GF-D8 (cell line): ENCODE data around the gene BCAS4.
"Not testable (repeated sequence)": the region's sequence is repeated elsewhere in the genome, so short reads cannot be mapped to it uniquely, and the experiment has no call there.

Experiments used
- DNase-seq: peaks from one replicate; lab custom pipeline; 2025; lab: John Stamatoyannopoulos, UW

The BCAS4 gene, protein sequence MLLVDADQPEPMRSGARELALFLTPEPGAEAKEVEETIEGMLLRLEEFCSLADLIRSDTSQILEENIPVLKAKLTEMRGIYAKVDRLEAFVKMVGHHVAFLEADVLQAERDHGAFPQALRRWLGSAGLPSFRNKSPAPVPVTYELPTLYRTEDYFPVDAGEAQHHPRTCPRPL

DNA sequence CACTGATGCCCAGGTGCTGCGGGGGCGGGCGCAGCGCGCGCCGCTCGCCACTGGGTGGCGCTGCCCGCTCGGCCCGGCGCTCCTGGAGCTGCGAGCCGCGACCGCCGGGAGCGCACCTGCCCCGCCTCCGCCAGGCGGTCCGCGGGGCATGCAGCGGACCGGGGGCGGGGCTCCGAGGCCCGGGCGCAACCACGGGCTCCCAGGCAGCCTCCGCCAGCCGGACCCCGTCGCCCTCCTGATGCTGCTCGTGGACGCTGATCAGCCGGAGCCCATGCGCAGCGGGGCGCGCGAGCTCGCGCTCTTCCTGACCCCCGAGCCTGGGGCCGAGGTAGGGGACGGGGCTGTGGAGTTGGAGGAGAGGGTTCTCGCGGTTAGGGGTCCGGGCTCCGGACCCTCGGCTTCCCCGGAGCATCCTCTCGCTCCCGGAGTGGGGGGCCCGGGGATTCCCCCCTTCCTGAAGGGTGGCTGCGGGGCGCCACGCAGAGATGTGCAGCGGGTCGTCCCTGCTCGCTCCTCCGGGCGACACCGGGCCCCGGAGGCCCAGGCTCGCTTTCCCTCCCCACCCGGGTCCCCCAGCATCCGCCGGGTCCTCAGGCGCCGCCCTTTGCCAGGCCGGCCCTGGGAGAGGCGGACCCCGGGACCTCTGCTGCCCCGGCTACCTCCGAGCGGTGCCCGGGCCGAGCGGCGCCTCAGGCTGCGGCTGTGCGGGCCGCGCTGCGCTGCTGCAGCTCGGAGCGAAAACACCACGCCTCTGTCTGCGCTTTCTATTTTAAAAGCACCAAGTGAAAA lies at the start of gene BCAS4:
Gene BCAS4, plus strand, starts transcription at position 216 of the 789 bp plus-strand sequence. Its CDS starts 23 bp downstream, at position 239.
- DNase-seq = no peak

DNA sequence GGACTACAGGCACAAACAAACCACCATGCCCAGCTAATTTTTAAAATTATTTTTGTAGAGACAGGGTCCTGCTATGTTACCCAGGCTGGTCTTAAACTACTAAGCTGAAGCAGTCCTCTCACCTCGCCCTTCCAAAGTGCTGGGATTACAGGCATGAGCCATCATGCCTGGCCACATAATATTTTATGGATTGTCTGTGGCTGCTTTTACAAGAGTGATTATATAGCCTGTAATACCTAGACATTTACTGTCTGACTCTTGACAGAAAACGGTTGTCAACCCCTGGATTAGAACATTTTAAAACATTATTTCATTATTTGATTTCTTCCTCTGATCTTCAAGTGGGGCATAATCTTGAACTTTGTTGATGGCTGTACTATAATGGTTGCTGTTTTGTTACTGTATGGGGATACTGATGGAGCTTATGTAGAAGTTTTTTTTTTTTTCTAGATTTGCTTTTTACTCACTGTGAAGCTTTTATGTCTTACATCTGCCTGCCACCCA lies 49.2 kb upstream of the BCAS4 start:
- DNase-seq = no peak

DNA sequence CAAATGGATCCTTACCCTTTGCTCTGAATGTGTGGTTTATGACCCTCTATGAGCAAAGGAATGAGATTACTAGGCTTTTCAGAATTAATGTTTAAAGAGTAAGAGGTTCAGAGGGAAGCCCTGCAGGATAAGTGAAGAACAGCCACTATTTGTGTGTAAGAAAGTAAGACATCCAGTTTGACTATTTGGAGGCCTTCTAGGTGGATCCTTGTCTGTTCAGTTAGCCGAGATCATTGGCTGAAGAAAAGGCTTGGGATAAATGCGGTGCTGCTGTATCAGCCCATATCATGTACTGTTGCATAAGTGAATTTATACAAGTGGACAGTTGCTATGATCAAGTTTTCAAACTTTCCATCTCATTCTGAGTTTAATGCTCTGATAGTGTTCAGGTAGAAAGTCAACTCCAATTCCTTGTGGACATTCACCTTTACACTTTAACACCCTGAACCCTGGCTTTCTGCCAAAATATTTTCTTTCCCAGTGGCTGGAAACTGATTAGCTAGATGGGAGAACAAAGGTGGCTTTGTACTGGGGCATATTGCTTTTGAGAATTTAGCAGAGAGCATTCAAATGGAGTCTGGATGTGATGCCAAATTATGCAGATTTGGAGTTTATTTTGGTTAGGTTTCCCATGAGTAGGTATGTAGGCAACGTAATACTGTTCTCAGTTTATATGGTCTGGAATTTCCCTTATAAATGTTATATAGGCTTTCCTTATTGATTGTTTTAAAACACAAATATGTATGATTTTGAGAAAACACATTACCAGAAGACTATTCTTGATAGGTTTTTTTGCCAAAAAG lies 48.5 kb upstream of the BCAS4 start:
- DNase-seq = no peak

DNA sequence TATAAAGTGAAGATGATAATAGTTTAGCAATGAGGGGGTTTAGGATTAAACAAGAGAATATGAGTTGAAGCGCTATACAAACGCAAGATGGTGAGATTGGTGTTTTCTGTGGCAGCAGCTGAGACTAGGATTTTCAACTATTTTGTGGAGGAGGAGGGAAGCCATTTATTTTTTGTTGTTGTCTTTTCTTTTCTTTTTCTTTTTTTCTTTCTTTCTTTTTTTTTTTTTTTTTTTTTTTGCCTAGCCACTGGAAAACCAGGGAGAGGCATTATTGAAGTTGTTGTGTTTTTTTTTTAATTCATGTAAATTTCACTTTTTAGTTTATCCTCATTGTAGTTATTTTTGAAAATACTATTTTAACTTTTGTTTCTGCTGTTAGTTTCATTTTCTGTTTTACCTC lies 47.6 kb upstream of the BCAS4 start:
- no peak for DNase-seq

DNA sequence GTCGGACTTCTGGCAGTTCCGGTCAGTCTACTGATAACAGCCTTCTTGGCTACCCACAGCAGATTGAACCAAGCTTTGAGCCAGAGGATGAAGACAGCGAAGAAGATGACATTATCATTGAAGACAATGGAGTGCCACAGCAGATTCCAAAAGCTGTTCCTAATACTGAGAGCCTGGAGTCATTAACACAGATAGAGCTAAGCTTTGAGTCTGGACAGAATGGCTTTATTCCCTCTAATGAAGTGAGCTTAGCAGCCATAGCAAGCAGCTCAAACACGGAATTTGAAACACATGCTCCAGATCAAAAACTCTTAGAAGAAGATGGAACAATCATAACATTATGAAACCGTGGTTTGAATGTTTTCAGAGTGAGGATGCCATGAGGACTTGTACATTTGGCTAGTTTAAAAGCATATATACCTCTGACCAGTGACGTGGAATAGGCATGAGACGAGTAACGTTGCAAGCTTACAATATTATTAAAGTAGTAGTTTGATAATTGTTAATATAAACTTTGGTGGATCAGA lies 44.7 kb upstream of the BCAS4 start:
- DNase-seq = no peak

DNA sequence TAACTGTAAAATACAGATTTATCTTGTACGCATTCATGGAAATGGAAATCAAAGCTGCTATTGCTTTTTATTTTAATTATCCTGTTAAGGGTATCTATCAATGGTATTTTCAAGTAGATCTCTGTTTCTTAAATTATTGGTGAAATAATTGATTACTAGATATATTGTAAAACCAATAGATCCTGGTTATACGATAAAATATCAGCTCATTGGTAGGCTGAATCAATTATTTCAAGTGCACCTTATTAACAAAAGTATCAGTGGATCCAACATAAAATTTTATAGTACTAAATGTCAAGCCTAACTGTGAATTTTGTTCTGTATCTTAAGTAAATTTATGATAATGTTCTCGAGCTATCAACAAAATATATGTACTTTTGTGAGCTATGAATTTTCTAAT lies 41.7 kb upstream of the BCAS4 start:
- no peak for DNase-seq

DNA sequence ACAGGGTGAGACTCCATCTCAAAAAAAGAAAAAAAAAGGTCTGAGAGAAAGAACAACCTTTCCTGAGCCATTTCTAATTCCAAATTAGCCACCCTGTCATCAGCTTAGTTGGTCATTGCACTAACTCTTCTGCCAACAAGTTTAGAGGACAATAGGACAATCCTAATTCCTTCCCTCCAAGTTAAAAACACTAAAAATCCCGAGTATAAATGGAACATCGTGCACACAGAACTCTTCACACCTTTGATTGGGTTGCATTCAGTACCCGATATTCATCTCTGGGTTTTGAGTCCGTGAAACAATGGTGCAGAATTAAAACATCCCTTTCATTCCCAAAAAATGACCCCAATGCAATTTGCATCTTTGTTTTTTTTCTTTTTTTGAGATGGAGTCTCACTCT lies 40.4 kb upstream of the BCAS4 start:
- DNase-seq = no peak

DNA sequence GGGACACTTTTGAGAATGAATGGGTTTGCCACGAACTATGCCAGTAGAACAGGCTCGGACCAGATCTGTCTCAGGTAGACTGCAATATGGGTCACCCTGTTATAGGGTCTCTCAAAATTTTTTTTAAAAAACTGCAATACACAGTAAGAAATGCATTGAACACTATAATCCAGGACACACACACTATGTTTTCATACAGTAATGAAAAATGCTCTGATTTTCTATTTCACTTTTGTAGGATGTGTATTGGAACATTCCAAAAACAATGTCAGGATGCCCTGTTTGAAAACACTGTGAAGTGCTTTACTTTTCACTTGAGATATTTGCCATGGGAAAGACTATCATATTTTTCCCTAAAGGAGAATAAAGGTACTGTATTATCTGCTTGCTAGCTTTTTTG lies 38.4 kb upstream of the BCAS4 start:
- DNase-seq = no peak

DNA sequence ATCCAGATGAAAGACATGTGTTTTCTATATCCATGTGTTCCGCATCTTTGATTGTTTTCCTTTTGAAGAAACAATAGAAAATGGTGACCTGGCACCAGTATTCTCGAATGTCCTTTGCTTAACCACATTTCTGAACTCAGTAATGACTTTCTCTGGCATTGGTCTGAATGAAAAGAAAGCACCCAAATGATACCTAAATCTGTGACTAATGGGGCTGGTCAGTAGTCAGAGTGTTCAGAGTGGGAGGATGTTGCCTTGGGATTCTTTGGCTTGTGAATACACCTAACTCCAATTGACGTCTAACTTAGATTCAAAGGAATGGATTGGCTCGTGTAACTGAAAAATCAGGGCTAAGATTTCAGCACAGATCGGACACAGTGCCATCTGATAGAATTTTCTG lies 36.4 kb upstream of the BCAS4 start:
- DNase-seq = no peak

DNA sequence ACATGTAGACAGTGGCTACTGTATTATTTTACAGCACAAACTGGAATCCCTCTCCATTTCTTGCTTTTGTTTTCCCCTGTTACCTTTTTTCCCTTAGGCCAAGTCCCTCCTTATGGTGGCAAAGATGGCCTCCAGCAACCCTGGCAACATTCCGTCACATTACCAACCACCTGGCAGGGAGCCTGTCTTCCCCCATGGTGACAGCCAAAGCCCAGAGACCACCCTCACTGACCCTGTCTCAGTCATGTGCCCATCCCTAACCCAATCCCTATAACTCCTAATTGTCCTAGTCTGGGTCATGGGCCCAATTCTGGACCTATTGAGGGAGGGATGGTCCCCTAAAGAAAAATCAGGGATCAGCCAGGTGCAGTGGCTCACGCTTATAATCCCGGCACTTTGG lies 35.9 kb upstream of the BCAS4 start:
- no peak for DNase-seq

DNA sequence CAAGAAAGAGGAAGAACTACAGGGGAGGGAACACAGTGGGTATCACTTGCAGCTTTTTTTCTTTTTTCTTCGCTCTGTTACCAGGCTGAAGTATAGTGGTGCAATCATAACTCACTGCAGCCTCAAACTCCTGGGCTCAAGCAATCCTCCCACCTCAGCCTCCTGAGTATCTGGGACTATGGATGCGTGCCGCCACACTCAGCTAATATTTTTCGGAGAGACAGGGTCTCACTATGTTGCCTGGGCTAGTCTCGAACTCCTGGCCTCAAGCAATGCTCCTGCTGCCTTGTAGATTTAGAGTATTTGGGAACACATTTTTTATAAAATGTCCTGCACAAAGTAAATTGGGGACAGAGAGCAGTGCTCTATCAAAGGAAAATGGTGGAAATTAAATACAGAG lies 35.2 kb upstream of the BCAS4 start:
- no peak for DNase-seq

DNA sequence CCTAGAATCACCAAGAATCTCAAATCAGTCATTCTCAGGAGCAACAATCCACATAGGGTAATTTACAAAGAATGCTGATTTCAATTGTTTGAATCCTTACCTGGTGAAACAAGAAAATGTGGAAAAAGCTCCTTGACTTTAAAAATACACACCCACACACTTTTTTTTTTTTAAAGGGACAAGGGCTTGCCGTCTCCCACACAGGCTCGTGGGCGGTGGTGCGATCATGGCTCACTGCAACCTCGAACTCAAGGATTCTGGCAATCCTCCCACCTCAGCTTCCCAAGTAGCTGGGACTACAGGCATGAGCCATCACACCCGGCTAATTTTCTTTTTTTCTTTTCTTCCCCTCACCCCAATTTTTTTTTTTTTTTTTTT lies 32.8 kb upstream of the BCAS4 start:
- no peak for DNase-seq

DNA sequence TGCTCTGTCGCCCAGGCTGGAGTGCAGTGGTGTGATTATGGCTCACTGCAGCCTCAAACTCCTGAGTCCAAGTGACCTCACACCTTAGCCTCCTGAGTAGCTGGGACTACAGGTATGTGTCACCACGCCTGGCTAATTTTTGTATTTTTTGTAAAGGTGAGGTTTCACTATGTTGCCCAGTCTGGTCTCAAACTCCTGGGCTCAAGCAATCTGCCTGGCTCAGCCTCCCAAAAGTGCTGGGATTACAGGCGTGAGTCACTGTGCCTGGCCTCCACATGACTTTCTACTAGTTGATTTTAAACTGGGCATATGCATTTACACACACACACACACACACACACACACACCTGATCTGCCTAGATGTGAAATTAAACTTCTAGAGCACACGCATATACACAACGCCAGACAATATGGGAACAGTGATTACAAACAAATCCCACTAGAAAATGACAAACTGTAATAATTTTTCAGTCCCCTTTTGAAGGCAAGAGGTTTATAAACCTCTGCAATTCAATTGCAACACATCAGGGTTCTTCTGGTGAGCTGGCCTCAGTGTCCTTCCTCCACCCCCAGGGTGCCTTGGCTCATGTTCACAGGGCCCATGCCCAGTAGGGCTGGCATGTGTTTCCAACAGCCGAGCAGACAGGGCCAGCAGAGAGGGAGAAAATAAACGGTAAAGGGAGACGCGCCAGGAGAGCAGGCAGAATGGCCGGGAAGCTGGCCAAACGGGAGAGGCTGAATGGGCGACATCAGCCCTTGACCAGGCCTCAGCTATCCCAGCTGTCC lies 32.2 kb upstream of the BCAS4 start:
- no peak for DNase-seq

DNA sequence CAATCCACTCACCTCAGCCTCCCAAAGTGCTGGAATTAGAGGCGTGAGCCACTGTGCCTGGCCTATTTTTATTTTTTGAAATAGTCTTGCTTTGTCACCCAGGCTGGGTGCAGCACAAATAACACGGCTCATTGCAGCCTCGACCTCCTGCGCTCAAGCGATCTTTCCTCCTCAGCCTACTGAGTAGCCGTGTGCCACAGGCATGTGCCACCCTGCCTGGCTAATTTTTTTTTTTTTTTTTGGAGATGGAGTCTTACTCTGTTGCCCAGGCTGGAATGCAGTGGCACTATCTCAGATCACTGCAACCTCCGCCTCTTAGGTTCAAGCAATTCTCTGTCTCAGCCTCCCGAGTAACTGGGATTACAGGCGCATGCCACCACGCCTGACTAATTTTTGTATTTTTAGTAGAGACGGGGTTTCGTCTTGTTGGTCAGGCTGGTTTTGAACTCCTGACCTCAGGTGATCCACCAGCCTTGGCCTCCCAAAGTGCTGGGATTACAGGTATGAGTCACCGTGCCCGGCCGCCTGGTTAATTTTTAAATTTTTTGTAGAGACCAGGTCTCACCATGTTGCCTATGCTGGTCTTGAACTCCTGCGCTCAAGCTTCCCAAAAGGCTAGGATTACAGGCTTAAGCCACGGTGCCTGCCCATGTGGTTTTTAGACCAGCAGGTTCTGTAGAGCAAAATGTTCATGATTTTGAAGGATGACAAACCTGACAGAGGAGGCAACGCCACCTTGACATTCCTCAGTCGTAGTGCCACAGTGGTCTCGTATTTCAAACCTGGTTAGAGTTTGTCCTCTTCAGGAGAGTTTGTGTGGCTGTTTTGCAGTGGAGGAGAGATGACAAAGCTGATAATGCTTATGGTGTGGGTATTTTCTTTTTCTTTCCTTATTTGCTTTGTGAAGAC lies 31.1 kb upstream of the BCAS4 start:
- DNase-seq = not testable (repeated sequence)

DNA sequence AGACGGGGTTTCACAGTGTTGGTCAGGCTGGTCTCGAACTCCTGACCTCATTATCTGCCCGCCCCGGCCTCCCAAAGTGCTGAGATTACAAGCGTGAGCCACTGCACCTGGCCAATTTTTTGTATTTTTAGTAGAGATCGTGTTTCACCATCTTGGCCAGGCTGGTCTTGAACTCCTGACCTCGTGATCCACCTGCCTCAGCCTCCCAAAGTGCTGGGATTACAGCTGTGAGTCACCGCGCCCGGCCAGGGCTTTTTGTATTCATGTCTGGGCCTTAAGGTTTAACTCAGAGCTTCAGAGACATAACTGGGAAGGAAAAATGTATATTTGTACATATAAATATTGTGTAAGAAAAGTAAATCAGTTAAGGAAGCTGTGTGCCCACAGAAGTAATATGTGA lies 29.6 kb upstream of the BCAS4 start:
- DNase-seq = not testable (repeated sequence)

DNA sequence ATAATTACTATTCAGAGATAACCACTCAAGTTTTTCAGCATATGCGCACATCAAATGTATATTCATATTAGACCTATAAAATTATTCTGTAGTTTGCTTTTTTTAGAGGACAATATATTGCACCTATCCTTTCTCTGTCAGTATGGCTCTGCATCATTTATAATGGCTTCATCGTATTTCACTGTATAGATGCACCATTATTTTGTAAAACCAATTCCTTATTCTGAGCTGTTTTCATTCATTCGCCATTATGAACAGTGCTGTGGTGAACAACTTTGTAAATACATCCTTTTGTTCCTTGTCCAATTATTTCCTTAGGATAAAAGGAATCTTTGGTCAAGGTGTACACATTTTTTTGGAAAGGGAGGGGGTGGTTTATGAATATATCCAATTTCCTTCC lies 29.2 kb upstream of the BCAS4 start:
- no peak for DNase-seq

DNA sequence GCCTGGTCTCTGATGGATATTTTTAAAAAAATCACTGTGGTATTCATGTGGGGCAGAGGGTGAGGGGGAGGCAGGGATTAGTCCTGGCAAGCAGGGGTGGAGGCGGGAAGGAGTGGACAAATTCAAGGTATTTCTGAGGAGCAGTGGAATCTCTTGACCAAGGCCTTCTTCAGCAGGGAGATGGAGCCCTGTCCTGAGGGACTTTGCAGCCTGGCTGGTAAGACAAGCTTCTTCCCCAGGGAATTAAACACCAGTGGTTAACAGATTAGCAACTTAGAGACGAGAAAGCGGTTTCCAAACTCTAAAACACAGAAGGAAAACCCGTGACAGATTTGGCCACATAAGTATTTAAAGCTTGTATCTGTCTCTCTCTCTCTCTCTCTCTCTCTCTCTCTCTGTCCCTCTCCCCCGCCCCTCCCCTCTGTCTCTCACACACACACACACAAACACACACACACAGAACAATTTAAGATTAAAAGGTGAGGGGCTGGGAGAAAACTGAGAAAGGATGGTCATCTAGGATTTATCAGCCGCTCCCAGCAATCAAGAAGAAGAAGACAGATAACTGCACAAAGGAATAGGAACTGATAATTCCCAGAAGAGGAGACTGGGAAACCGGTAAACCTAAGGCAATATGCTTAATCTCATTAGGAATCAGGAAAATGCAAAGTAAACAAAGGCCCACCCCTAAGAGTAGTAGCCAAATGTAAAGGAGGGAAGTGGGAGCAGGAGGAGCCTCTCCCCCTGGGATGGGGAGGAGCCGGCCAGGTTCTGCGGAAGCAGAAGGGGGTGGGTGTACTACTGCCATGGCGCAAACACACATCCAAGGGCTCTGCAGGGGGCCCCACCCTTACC lies 27.7 kb upstream of the BCAS4 start:
- not testable (repeated sequence) for DNase-seq

DNA sequence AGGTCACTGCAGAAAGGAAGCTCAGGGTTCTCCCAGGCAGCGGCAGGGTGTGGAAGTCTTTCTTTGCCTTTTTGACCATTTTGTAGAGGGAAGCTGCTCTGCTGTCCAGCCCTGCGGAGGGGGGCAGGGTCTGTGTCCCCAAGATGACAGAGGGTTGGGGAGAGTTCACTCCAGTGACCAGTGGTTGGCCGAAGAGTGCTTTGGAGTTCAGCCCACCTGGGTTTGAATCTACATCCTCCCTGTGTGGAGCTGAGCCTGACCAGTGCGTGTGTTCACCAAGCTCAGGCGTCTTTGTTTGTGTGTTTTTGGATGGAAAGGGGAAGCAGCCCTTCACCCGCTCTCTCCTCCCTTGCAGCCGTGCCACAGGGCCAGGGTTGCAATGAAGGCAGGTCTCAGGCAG lies 25.9 kb upstream of the BCAS4 start:
- not testable (repeated sequence) for DNase-seq

DNA sequence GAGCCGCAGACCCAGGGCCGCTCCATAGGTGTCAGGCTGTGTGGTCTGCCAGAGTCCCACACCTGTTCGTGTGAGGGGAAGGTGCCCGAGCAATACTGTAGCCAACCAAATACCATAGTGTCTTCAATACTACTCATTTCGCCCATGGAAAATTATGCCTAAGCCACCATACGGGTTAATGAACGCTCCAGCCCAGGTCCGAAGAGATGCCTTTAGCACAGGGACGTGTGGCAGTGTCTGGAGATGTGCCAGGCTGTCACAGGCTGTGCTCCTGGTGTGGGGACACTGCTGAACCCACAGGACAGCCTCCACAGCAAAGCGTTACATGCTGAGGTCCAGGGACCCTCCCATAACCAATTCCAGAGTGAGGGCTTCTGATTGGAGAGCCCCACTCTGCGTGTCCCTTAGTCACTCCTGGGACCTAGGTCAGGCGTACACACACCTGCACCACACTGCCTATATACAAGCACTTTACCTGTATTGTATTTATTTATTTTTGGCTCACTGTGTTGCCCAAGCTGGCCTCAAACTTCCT lies 25.2 kb upstream of the BCAS4 start:
- DNase-seq = not testable (repeated sequence)
